Spleen (tissue), 11 donors: ENCODE results near the gene CPA2. TPM values are rescaled to one million over a fixed set of nuclear protein-coding genes. Genes with fewer than 3 reads are reported as not detected.

Experiments used
- DNase-seq: peaks from one replicate; pipeline ENCODE4 v3.0.0-alpha.2; 2020
- H3K27ac ChIP-seq, 8 donors: fragments of 200-600 bp; sonication (generic) in 7 of 8; 1 replicate in 4 of 8; 2 replicates in 4 of 8; pipeline versions ENCODE4 v1.5.0 to v1.8.0; 2016 to 2021; ENCODE audit warnings: inconsistent platforms in 4 of 8, mild to moderate bottlenecking in 4 of 8, moderate library complexity in 1 of 8
- H3K27me3 ChIP-seq, 7 donors: fragments of 200-600 bp; sonication (generic) in 6 of 7; replicated peaks in 1 of 7; 1 replicate in 4 of 7; 2 replicates in 3 of 7; pipeline versions ENCODE4 v1.5.0 to v1.8.0; 2016 to 2021; ENCODE audit warnings: inconsistent platforms in 3 of 7, mild to moderate bottlenecking in 1 of 7
- H3K36me3 ChIP-seq, 6 donors: fragments of 200-600 bp; sonication (generic) in 5 of 6; 1 replicate in 4 of 6; 2 replicates in 2 of 6; pipeline versions ENCODE4 v1.5.0 to v1.8.0; 2016 to 2021; ENCODE audit warnings: inconsistent platforms in 2 of 6
- H3K4me1 ChIP-seq, 6 donors: fragments of 200-600 bp; sonication (generic) in 5 of 6; 1 replicate in 3 of 6; 2 replicates in 3 of 6; pipeline versions ENCODE4 v1.5.0 to v1.8.0; 2016 to 2021; ENCODE audit warnings: inconsistent platforms in 3 of 6
- H3K4me3 ChIP-seq, 8 donors: fragments of 200-600 bp; sonication (generic) in 7 of 8; 1 replicate in 4 of 8; 2 replicates in 4 of 8; pipeline versions ENCODE4 v1.5.0 to v1.8.0; 2016 to 2021; ENCODE audit warnings: inconsistent platforms in 4 of 8, mild to moderate bottlenecking in 4 of 8, moderate library complexity in 2 of 8
- H3K9me3 ChIP-seq, 8 donors: fragments of 200-600 bp; sonication (generic) in 7 of 8; 1 replicate in 4 of 8; 2 replicates in 4 of 8; pipeline versions ENCODE4 v1.5.0 to v1.8.0; 2016 to 2021; ENCODE audit warnings: inconsistent platforms in 4 of 8
- CTCF ChIP-seq, 11 experiments: fragments of 200-600 bp in 7 of 11; fragments of 450-650 bp in 4 of 11; sonication (generic) in 4 of 11; IDR thresholded peaks in 8 of 11; conservative IDR thresholded peaks in 3 of 11; 1 replicate in 7 of 11; 2 replicates in 4 of 11; pipeline versions ENCODE4 v1.4.0 to v1.8.0; 2016 to 2021; ENCODE audit warnings: antibody characterized with exemption in 11 of 11, inconsistent platforms in 4 of 11, mild to moderate bottlenecking in 1 of 11
- POLR2A ChIP-seq, 3 donors: fragments of 450-650 bp; IDR thresholded peaks; one replicate each; pipeline ENCODE4 v1.5.1; 2017; ENCODE audit warnings: antibody characterized with exemption in 3 of 3, mild to moderate bottlenecking in 1 of 3
- POLR2AphosphoS5 ChIP-seq, 3 donors: sonication (generic); formaldehyde crosslinking; IDR thresholded peaks; one replicate each; pipeline ENCODE4 v1.5.1; 2017; ENCODE audit warnings: antibody characterized with exemption in 3 of 3
- WGBS, 5 donors: extraction: QIAGEN DNeasy Blood & Tissue Kit in 3 of 5; methylation state at CpG; one replicate each; pipeline versions ENCODE4 v1.1.5 to v1.1.7; 2013 to 2018; 5-methylcytosine and 5-hydroxymethylcytosine counted together
- intact Hi-C: fragments of 100-400 bp; cut with DNase I; formaldehyde crosslinking; loops from one replicate; pipeline ENCODE4 v1.15.0; 2023; ENCODE audit warnings: low total_unique reads
- polyA plus RNA-seq, 3 donors: library from polyadenylated mRNA; stranded (reverse); fragments of 200-250 nt; gene quantifications; one replicate each; pipeline ENCODE4 v1.2.1, GENCODE V29; 2013
- total RNA-seq, 7 donors: library from RNA; depleted of rRNA in 3 of 7; stranded (reverse); fragments of >200 nt in 3 of 7; fragmentation: NEBNext Ultra II Directional in 4 of 7; extraction: Animal tissue kit (Norgen Biotek cat#: 25700) in 4 of 7; gene quantifications; one replicate each; pipeline versions ENCODE4 v1.1.0 to v1.2.1, GENCODE V29; 2016 to 2021
- donor health status: healthy with polysubstance abuse.
- donor health status: DM: no; HTN: no; CAD: no; lungs with moderate emphysema.
- donor health status: DM: no; HTN: no; CAD: no.
- donor health status: Bipolar disorder and iron deficiency.
- donor health status: healthy.
- donor health status: DM: no; HTN: no; CAD: no.
- donor health status: DM: yes; HTN: yes; CAD: no.

Gene CPA2
- total and polyA plus RNA-seq, 10 donors = 0.13 to 1.5 (median 0.28) TPM; not detected in 5

DNA sequence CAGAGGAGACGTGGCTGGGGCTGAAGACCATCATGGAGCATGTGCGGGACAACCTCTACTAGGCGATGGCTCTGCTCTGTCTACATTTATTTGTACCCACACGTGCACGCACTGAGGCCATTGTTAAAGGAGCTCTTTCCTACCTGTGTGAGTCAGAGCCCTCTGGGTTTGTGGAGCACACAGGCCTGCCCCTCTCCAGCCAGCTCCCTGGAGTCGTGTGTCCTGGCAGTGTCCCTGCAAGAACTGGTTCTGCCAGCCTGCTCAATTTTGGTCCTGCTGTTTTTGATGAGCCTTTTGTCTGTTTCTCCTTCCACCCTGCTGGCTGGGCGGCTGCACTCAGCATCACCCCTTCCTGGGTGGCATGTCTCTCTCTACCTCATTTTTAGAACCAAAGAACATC lies 56.0 kb downstream of the CPA2 start:
- intact Hi-C loops = no loop called here
- no peaks in the 10 kb centered on the region for H3K9me3 ChIP-seq
- H3K27ac ChIP-seq = no peak overlapping the region
- H3K4me3 ChIP-seq = no peak overlapping the region
- H3K27me3 ChIP-seq = no peaks in the 10 kb centered on the region
- 90 to 96% (median 94%) methylated on average over 7 of the region's 7 CpGs for WGBS, 5 donors
- no peaks in the 10 kb centered on the region for H3K36me3 ChIP-seq
- no peaks in the 10 kb centered on the region for H3K4me1 ChIP-seq
- TF ChIP-seq POLR2AphosphoS5 (IDR thresholded peaks at IDR 0.05) (no peak), POLR2A (IDR thresholded peaks at IDR 0.05) (no peak), CTCF (IDR thresholded peaks at IDR 0.05 in 8 of 11, conservative IDR thresholded peaks at IDR 0.05 in 3 of 11) (no peak)
- DNase-seq = no peak

DNA sequence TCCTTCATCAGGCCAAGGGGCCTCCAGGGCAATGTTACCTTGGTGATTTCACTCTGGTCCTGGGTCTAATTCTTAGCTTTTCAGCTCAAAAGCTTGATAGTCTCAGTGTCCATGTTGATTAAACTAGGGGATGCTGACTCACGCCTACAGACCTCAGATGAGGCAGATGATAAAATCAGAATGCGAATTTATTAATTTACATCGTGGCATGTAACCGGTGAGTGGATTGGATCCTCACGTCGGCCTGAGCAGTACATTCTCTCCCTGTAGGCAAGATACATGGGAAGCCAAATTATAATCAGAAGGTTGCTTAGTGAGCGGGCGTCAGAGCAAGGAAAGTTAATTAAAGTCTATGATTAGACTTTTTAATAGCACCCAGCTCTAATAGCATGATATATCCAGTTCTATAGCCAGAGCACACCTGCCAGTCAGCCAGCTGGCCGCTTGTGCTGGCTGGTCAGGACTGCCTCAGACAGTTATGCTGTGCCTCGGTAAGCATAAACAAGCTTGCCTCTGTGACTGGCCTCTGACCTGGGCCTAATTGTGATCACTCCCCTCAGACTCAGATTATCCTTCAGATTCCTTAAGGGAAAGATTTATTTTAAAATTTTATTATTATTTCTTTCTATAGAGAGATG lies 57.8 kb downstream of the CPA2 start:
- H3K27me3 ChIP-seq = no peaks in the 10 kb centered on the region
- H3K4me3 ChIP-seq = no peak overlapping the region
- H3K4me1 ChIP-seq = no peaks in the 10 kb centered on the region
- WGBS, 5 donors = 90 to 96% (median 93%) methylated on average over 10 of the region's 10 CpGs
- no peak overlapping the region for H3K27ac ChIP-seq
- intact Hi-C loops = no loop called here
- DNase-seq = no peak
- no peaks in the 10 kb centered on the region for H3K9me3 ChIP-seq
- no peak for TF ChIP-seq POLR2A (IDR thresholded peaks at IDR 0.05)
- no peak for TF ChIP-seq POLR2AphosphoS5 (IDR thresholded peaks at IDR 0.05)
- TF ChIP-seq CTCF (IDR thresholded peaks at IDR 0.05 in 8 of 11, conservative IDR thresholded peaks at IDR 0.05 in 3 of 11) = no peak
- H3K36me3 ChIP-seq = no peaks in the 10 kb centered on the region

- H3K4me1 ChIP-seq = no peaks in the 10 kb centered on the region
- WGBS, 5 donors = 79 to 94% (median 91%) methylated on average over 3 of the region's 3 CpGs
- no peaks in the 10 kb centered on the region for H3K9me3 ChIP-seq
- DNase-seq = no peak
- H3K27ac ChIP-seq = no peak overlapping the region
- TF ChIP-seq CTCF (IDR thresholded peaks at IDR 0.05 in 8 of 11, conservative IDR thresholded peaks at IDR 0.05 in 3 of 11) (no peak), POLR2AphosphoS5 (IDR thresholded peaks at IDR 0.05) (no peak), POLR2A (IDR thresholded peaks at IDR 0.05) (no peak)
- H3K36me3 ChIP-seq = no peaks in the 10 kb centered on the region
- no peaks in the 10 kb centered on the region for H3K27me3 ChIP-seq
- intact Hi-C loops = no loop called here
- H3K4me3 ChIP-seq = no peak overlapping the region
Observed at GRCh38 chr7:130329681-130330080, 63.0 kb downstream of the CPA2 start.

DNA sequence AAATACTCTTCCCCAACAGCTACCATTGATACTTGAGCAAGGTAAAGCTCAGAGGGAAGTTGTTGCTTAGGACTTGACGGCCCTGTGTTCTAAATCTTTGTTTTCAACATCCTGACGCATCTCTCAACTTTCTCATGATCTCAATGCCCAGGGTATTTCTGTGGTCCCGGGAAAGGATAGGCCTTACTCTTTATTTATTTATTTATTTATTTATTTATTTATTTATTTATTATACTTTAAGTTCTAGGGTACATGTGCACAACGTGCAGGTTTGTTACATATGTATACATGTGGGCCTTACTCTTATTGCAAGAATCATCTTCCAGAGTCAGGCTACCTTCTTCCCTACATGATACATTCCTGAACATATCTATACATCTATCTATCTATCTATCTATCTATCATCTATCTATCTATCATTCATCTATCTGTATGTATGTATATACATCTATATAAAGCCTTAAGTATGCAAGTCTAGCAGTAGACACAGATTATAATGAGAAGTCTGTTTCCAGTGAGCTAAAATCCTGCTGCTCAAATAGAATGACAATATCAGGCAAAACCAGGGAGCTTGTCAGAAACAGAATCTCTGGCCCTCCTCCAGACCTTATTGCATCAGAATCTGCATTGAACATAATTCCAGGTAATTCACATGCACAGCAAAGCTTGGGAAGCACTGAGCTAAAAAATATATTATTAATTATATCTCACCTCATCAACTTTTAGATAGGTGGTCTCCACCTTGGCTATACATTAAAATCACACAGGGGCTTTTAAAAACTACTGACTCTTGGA lies 65.8 kb downstream of the CPA2 start:
- WGBS, 5 donors = 91 to 98% (median 95%) methylated on average over 4 of the region's 4 CpGs
- Histone ChIP-seq H3K36me3 (no peaks in the 10 kb centered on the region), H3K9me3 (no peaks in the 10 kb centered on the region), H3K27me3 (no peaks in the 10 kb centered on the region), H3K27ac (no peak overlapping the region), H3K4me1 (no peaks in the 10 kb centered on the region), H3K4me3 (no peak overlapping the region)
- DNase-seq = no peak
- intact Hi-C loops = no loop called here
- TF ChIP-seq POLR2AphosphoS5 (IDR thresholded peaks at IDR 0.05) = no peak
